ENCODE results near the gene FBXW10B.
"Not testable (repeated sequence)": the region's sequence is repeated elsewhere in the genome, so short reads cannot be mapped to it uniquely, and the experiment has no call there.

The FBXW10B gene, protein sequence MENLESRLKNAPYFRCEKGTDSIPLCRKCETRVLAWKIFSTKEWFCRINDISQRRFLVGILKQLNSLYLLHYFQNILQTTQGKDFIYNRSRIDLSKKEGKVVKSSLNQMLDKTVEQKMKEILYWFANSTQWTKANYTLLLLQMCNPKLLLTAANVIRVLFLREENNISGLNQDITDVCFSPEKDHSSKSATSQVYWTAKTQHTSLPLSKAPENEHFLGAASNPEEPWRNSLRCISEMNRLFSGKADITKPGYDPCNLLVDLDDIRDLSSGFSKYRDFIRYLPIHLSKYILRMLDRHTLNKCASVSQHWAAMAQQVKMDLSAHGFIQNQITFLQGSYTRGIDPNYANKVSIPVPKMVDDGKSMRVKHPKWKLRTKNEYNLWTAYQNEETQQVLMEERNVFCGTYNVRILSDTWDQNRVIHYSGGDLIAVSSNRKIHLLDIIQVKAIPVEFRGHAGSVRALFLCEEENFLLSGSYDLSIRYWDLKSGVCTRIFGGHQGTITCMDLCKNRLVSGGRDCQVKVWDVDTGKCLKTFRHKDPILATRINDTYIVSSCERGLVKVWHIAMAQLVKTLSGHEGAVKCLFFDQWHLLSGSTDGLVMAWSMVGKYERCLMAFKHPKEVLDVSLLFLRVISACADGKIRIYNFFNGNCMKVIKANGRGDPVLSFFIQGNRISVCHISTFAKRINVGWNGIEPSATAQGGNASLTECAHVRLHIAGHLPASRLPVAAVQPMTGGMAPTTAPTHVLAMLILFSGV

GRCh38 chr17:15619331-15620058 lies at the start of gene FBXW10B:
Gene FBXW10B (minus strand): TSS chr17:15619704. CDS start chr17:15619512, 192 bp downstream.
- not testable (repeated sequence) for DNase-seq

DNA sequence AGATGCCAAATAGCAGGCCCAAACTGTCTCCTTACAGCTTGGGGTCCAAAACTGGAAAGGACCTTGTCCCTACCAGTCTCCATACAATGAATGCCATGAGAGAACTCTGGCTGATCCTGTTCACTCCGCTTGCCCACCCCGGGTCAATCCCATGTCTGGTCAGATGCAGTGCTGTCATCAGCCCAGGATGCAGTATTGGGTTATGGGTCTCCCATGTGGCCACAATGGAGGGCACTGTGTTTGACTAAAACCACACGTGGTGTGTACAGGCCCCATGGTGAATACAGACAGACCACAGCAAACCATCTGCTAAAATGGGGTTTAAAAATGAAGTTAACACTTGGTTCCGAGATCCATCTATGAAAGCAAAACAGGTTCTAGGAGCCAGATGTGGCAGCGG lies 44.2 kb upstream of the FBXW10B start:
- no peak for DNase-seq

- DNase-seq: no peak
Measured at GRCh38 chr17:15663176-15663575, 43.7 kb upstream of the FBXW10B start.

- no peak for DNase-seq
Measured at GRCh38 chr17:15662681-15663080, 43.2 kb upstream of the FBXW10B start.

DNA sequence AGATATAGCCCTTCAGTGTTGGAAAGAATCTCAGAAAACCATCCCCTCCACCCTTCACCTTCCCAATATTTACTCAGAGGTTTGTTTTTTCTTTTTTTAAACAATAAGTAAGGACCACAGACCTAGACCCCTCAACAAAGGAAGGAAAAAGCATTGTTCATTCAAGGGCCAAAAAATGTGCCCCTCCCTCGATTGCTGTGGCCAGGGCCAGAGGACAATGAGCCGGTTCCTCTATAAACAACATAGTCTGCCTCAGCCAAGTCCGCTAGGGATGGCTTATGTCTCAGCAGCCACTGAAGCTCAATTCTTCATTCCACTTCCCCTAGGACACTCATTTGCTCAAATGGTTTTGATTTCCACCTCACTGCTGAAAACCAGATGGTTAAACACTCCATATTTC lies 40.6 kb upstream of the FBXW10B start:
- no peak for DNase-seq

DNA sequence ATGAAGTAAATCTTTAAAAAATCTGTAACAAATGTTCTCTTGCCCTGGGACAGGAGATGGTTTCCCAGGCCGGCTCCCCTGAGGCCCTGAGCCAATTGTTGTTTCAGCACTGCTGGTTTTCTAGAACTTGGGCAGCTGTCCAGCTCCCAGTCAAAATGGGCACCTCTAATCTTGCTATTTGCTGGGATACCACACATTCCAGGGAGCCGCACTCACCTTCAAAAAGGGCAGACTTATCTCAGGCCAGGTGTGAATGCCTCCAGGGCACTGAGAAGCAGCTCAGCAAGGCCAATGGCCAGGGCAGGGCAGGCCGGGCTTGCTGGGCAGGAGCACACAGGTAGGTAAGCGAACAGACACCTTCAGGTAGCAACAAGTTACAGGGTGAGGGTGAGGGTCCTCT lies 40.2 kb upstream of the FBXW10B start:
- no peak for DNase-seq

DNA sequence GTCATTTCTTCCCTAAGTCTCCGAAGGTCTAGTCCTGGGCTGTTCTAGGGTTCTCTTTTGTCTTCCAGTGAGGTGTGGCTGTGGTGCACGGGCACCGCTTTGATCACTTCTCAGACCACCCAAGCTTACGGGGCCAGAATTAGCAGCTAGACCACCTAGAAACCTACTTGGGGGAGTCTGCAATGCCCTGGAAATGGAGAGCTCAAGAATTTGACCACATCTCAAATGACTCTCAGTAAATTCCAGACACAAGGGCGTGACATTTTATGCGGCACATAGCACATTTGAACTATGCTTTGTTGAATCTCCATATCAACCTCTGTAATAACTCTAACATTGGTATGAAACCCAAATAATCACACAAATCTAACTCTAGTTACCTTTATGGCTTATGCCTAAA lies 39.7 kb upstream of the FBXW10B start:
- no peak for DNase-seq

DNA sequence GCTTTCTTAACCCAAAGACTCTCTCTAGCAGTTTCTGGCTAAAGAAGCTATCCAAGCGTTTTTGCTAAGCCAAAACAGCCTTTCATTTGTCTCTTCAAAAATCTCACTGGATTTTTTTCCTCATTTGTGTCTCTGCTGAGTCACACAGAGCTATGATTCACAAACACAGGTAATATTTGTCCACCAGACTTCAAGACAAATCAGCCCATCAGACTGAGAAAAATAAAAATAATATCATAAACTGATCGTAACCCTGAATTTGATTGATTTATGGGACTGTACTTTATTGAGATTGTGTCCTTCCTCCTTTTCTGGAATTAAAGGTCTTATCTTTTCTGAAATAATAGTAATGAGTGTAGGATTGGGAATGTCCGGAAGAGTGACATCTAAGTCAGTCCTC lies 38.8 kb upstream of the FBXW10B start:
- DNase-seq: no peak

DNA sequence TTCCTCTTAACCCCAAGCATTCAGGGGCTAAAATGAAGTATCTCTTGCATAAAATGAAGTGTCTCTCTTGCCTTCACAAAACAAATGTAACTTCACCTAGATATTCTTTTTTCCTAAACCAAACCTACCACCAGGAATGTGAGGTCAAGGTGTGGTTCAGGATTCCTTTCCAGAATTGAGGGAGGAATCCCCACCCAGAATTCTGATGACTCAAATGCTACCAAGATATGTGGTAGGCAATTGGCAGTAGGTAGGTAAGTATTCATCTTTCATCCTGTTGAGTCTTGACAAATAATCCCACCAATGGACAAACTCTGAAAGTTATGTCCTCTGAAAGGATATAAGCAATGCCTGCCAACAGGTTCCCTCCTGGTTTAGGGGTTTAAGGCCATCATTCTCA lies 38.4 kb upstream of the FBXW10B start:
- no peak for DNase-seq

GRCh38 chr17:15654886-15655561 lies 35.5 kb upstream of the FBXW10B start:
- DNase-seq: no peak

DNA sequence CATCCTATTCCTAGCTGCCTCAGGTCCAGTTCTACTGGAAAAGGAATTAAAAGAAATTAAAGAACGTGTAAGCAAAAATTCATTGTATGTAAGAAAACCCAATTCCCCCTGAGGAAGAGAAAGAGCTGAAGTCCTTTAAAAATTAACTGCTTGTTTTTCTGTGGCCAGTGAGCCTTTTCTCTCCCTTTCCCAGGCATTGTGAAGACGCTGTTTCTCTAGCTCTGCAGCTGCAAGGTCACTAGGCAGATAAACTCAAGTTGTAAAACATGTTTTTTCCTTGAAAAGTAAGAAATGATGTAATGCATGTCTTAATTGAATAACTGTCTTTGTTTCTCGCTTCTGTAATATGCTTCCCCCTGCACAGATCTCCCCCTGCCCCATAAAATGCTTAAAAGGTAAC lies 34.9 kb upstream of the FBXW10B start:
- DNase-seq: not testable (repeated sequence)

DNA sequence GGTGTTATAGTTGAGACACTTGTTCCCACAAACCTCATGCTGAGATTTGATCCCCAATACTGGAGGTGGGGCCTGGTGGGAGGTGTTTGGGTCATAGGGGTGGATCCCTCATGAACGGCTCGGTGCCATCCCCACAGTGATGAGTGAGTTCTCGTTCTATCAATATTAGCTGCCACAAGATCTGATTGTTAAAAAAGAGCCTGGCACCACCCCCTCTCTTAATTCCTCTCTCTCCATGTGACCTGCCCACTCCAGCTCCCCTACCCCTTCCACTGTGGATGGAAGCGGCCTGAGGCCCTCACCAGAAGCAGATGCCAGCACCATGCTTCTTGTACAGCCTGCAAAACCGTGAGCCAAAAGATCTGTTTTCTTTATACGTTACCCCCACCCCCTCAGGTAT lies 33.5 kb upstream of the FBXW10B start:
- DNase-seq: no peak

DNA sequence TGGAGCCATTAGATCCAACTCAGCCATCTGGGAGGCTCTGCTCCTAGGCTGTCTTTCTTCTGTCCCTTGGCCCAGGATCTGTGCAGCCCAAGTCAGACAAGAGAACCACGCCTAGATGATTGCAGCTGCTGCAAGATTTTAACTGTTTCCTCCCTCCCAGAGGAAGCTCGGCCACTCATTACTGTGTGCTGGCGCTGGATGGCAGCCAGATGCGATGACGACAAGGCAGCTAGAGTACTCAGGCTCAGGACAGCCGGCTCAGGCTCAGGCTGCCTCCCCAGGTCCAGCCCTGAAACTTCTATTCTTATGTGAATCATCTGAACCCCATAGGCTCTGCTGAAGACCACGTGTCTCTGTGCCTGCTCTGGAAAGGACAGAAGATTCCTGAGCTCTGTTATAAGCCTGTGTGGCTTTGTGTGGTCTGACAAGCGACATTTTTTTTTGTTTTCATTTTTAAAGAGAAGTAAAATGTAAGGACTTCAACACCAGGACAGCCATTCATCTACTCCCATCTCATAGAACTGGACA lies 32.1 kb upstream of the FBXW10B start:
- no peak for DNase-seq

DNA sequence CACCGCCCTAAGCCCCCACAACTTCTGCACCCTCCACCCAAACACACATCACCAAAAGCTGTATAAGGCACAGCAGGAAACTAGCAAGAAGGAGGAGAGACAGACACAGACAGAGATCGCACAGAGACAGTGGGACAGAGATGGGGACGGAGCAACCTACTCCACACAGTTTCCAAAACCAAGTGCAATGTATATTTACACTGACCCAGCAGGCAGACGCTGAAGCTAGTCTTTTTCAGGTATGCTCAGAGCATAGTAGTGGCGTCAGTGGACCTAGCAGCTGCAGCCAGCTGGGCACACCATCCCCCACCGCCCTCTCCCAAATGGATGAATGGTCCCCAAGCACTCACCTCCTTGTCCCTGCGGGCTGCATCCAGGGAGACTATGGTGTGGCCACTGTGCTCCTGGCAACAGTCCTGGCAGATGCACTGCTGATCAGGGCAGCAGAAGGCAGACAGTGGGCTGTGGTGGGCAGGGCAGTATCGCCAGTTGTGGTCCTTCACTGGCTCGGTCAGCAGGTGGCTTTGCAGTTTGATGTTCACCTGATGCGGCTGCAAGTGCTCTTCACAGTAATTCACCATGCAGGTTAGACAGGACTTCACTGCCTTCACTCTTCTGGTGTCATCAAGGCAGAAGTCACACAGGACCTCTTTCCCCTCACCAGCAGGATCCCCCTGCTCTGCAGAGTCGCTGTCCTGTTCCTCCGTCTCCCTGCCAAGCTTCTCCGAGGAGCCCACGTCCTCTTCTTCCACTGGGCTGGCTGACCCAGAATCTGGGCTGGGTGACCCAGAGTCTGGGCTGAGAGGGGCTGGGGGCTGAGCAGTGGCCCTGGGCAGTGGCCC lies 31.5 kb upstream of the FBXW10B start:
- no peak for DNase-seq

- no peak for DNase-seq
Measured at GRCh38 chr17:15649861-15650421, 30.4 kb upstream of the FBXW10B start.

DNA sequence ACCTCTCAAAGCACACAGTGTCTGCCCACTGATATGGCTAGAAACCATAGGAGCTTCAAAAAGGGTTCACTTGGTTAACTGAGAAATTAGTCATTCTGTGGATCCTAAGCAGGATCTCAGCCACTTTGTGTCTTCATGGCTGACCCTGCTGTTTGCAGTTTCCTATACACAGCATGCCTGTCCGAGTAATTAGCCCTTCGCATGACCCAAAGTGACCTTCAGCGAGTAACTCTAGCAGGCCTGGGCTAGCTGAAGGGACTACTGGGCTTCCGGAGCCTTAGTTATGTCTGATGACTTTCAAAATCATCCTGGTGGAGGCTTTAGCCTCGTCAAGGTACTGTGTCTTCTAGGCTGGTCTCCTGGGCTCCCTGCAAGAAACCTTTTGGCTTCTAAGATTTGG lies 28.9 kb upstream of the FBXW10B start:
- DNase-seq: no peak

DNA sequence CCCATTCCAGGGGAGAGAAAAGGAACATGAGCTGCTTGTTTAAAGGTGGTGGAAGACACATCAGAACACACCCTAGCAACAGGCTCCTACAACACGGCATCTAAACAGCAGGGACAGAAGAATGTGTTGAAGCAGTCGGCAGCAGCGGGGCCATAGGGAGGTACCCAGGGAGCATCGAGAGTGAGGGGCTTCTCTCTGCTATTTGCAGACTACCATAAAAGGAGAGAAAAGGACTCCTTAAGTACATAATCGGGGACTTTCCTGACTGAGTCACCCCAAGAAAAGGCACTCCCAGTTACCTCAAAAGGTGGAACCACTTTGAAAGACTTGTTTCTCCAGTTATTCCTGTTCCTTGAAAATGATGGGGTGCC lies 26.4 kb upstream of the FBXW10B start:
- not testable (repeated sequence) for DNase-seq

DNA sequence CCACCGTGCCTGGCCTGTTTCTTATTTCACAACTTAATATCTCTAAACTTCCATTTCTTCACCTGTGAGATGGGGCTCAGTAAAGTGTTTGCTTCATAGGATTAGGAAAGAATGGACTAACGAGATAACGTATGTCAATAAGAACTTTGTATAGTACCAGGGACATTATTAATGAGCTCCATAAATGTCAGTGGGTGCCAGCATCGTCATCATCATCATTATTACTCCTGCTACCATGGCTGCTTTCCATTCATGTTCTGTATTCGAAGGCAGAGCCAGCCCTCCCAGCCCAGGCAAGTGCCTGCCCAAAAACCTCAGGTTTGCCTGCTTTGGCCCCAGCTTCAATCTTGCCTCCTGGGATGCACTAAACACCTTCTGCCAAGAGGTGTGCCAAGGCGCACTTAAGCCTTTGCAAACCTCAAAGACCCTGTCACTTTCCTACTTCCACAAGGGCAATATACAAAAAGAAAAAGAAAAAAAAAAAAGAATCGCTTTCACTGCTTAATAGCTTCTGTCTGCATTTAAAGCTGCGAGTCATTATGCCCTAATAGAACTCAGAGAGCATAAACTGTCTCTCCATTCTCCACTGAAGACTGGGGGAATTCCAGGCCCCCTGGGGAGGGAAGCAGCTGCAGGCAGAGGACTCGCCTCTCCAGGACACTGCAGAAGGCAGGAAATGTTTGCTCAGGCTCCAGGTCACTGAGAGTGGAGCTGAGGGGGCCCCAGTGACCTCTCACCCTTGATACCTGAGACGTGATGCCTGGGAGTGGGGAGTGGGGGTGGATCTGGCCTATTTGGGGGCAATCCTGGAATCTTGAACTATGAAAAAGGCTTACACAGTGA lies 25.8 kb upstream of the FBXW10B start:
- not testable (repeated sequence) for DNase-seq

DNA sequence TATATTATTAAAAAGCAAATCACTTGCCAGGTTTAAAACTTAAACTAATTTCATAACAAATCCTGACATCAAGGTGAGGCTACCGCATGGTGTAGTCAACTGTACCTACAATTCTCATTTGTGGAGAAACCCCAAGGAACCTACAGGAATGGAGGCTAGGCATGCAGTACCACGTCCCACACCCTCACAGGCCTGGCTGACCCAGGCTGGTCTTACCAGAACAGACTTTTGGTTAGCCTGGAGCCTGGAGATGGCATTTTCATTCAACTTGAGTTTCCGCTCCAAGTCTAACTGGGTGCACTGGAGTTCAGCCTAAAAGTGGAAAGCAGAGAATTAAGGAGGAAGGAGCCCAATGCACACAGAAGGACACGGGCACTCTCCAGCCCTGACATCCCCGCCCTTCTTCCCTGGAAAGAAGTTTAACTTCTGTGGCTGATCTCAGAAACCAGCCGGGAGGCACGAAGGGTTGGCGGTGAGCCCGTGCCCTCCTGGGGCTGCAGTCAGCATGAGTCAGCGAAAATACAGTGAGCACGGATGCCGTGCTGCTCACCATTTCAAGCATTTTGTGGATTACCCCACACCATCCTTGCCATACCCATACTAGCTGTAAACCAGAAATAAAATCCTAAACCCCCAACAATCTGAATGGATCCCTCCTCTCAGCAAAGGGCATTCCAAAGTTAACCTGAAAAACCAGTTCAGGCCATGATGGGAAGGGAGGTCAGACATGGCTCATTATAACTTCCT lies 23.2 kb upstream of the FBXW10B start:
- not testable (repeated sequence) for DNase-seq

GRCh38 chr17:15642014-15642413 lies 22.5 kb upstream of the FBXW10B start:
- DNase-seq: not testable (repeated sequence)
